SKM-1 treated with dmso at 0.1 percent for 144 hours (cell line): ENCODE measurements around the gene CCDC83.

Experiments used
- DNase-seq: peaks from one replicate; lab custom pipeline; 2025; ENCODE audit not compliant: unreplicated experiment; lab: John Stamatoyannopoulos, UW

Gene CCDC83

DNA sequence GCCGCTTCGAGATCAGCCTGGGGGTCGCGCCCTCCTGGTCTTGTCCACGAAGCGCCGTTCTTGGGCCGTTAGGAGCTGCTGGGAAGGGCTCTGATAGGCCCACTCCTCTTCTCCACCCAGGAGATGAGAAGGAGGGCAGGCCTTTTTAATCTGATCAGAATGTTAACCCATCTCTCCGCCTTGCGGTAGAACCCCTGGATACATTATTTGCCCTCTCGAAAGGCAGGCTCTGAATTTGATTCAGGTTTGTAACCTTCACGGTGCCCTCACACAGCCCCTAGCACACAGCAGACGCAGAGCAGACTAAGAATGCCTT lies at the start of gene CCDC83:
Gene CCDC83 (plus strand): TSS at position 43 of the 316 bp plus-strand sequence. CDS start 9,741 bp downstream, outside the sequence.
- DNase-seq: no peak

DNA sequence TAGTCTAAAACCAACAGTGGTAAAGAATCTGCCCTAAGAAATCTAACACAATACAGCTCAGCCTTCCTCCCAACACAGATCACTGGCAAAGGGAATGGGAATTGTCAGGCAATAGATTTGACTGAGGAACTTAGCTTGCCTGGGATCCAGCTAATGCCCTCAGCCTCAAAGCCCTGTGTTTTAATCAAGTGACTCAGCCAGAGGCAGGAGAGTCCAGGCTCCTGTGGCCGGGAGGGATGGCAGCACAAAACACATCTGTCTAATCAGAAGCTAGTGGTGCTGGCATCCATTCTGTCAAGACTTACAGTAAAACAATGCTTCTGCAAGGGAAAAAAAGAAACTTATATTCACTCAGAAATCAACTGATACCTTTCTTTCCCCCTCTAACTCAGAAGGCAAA lies 49.8 kb upstream of the CCDC83 start:
- no peak for DNase-seq

DNA sequence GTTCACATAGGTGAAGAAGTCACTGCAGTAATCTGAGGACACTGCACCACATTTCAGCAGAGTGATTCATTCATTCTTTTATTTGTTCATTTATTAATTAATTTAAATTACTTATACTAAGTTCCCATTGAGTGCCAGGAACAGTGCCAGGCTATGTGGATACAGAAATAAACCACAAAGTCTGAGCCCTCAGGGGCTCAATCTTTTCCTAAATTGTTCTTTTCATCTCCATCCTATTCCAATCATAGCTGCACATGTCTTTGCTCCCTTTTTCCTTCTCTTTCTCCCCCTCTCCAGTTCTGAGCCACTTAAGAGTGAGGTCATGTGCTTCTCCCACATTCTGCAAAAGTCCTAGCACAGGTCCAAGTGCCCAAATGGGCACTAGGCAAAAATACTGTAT lies 49.2 kb upstream of the CCDC83 start:
- DNase-seq: no peak

- DNase-seq: no peak
These were observed 48.3 kb upstream of the CCDC83 start for GRCh38 chr11:85806876-85807275.

- no peak for DNase-seq
These were observed 46.0 kb upstream of the CCDC83 start for GRCh38 chr11:85809191-85809590.

- no peak for DNase-seq
These were observed 45.3 kb upstream of the CCDC83 start for GRCh38 chr11:85809863-85810262.

- DNase-seq: no peak
These were observed 44.7 kb upstream of the CCDC83 start for GRCh38 chr11:85810521-85810870.

- DNase-seq: peak; percentile 46
These were observed 44.1 kb upstream of the CCDC83 start, which contains the start of gene SYTL2 for GRCh38 chr11:85810871-85811611. SYTL2 (minus strand) TSS chr11:85811141; CDS start chr11:85757725, 53,416 bp downstream.

GRCh38 chr11:85811624-85812023 lies 43.6 kb upstream of the CCDC83 start:
- no peak for DNase-seq

DNA sequence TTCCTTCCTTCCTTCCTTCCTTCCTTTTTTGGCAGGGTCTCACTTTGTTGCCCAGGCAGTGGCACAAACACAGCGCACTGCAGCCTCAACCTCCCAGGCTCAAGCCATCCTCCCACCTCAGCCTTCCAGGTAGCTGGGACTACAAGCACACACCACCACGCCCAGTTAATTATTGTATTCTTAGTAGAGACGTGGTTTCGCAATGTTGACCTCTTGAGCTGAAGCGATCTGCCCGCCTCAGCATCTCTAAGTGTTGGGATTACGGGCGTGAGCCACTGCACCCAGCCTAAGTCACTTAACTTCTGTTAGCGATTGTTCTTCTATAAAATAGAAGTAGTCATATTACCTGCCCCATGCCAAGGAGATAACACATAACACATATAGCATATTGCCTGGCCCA lies 41.5 kb upstream of the CCDC83 start:
- no peak for DNase-seq

- DNase-seq: no peak
These were observed 39.8 kb upstream of the CCDC83 start for GRCh38 chr11:85815186-85815931.

DNA sequence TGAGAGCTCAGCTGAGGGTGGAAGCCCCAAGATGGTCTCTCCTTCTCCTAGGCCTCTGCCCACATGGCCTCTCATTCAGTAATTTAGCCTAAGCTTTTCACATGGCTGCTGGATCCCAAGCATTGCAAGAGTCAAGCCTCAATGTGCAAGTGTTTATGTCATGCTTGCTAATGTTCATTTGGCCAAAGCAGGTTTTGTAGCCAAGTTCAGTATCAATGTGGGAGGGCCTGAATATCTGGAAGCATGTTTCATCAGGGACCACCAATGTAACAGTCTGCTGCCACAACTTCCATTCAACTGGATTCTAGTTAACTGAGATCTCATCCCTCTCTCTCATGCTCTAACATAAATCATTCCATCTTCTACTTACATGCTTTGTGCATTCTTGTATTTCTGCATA lies 35.7 kb upstream of the CCDC83 start:
- no peak for DNase-seq

- no peak for DNase-seq
These were observed 33.5 kb upstream of the CCDC83 start for GRCh38 chr11:85821636-85822035.

DNA sequence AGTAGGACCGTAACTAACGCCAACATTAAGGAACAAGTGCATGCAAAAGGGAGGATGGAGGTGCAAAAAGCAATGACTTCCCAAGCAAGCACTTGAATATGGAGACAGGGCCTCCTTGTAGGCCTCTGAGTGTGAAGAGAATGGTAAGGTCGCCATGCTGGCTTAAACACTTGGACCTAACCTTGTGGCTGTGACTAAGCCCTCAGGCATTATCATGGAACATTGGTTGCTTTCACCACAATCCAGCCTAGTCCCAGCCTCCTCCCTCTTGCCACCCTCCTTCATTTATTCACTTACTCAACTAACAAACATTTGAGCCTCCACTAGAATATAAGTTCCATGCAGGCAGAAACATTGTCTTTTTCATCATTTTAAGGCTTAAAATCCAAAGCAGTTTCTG lies 32.4 kb upstream of the CCDC83 start:
- DNase-seq: no peak

- DNase-seq: no peak
These were observed 31.4 kb upstream of the CCDC83 start for GRCh38 chr11:85823816-85824215.

DNA sequence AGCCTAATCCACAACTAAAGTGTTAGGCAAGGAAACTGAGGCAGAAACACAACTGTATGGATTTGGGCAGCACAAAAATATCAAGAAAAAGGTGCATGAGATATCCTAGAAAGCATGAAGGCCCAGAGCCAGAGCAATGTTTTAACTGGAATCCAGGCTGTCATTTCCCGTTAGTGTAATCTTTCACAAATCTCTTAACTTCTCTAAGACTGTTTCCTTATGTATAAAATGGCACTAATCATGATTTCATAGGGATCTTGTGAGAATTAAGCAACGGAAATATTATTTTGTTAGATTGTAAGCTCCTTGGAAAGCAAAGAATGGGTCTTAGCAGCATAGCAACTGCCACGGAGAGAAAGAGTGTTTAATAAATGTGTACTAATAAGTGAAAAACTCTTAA lies 29.6 kb upstream of the CCDC83 start:
- DNase-seq: no peak

DNA sequence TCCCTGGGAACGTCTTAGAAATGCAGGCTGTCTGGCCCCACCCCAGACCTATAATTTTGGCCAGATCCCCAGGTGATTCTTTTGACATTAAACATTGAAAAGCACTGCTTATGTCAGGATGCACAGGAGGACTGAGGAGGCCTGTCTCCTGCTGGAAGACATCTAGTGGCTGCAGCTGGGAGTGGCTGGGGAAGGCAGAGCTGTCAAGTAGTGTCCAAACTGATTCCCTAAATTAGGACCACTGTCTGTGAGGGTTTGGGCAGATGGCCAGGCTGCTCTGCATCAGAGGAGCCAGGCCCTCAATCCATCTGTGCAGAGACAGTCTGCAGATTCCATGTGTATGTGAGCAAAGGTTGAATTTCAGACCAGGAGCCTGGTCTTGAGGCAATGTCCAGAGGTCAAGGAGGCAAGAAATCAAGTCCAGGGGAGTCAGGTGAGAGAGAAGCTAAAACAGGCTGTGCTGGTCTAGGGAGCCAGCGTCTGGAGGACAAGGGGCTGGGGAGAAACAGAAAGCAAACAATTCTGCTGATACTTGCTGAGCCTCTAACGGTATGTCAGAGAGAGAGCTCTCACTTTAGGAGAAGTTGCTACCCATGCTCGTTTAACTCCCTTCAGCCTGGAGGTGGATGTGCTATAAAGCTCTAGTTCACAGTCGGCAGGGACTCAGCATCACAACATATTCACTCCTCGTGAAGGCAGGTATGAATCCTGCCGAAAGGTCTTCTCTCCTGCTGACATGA lies 28.9 kb upstream of the CCDC83 start:
- no peak for DNase-seq

GRCh38 chr11:85827748-85828639 lies 27.2 kb upstream of the CCDC83 start:
- DNase-seq: no peak

DNA sequence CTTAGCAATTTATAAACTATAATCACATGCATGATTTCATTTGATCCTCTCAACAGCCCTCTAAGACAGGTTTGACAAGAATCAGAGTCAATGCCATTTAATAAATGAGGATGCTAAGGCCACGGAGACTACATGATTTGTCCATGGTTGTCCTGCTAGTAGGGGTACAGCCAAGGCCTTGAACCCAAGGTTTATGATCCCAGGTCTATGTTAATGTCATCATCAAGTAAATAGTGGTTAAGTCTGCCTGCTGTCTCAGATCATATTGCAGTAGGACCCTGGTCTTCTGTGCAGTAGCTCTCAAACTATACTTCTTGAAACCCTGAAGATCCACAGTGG lies 26.6 kb upstream of the CCDC83 start:
- DNase-seq: no peak

DNA sequence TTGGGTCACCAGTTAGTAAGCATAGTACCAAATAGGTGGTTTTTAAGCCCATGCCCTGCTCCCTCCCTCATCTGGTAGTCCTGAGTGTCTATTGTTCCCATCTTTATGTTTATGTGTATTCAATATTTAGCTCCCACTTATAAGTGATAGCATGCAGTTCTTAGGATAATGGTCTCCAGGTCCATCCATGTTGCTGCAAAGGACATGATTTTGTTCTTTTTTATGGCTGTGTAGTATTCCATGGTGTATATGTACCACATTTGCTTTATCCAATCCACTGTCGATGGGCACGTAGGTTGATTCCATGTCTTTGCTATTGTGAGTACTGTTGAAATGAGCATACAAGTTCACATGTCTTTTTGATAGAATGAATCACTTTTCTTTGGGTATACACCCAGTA lies 26.0 kb upstream of the CCDC83 start:
- no peak for DNase-seq

- no peak for DNase-seq
These were observed 24.1 kb upstream of the CCDC83 start for GRCh38 chr11:85831050-85831449.
